Loucy (cell line): ENCODE results near the gene CSF3R.

Source experiments
- EZH2phosphoT487 ChIP-seq: fragments of 200-600 bp; IDR thresholded peaks from 2 replicates; pipeline ENCODE4 v1.6.1; 2018; ENCODE audit warnings: antibody characterized with exemption, mild to moderate bottlenecking, moderate library complexity, borderline replicate concordance
- TF ChIP-seq, protein P1 (sequence below): fragments of 200-600 bp; sonication (generic); conservative IDR thresholded peaks from 2 replicates; pipeline ENCODE4 v1.5.1; 2014; ENCODE audit warnings: mild to moderate bottlenecking, antibody characterized with exemption, low read length

DNA sequence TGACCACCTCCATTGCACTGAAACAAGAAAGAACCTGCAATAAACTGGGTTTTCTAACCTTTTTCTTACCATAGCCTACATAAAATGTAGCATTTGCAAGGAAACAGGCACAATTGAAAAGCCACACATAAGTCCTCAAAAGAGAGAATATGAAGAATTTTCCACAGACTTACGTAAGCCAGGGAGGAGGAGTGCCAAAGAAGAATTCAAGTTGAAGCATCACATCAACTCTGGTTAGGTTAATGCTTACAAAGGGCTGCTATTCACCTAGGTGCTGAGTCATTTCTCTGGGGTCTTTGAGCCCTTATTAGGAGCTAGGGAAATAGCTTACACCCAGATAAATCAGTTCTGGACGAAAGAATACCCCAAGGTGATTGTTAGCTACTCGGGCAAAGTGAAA lies 42.1 kb downstream of the CSF3R start:
- TF ChIP-seq, protein P1, sequence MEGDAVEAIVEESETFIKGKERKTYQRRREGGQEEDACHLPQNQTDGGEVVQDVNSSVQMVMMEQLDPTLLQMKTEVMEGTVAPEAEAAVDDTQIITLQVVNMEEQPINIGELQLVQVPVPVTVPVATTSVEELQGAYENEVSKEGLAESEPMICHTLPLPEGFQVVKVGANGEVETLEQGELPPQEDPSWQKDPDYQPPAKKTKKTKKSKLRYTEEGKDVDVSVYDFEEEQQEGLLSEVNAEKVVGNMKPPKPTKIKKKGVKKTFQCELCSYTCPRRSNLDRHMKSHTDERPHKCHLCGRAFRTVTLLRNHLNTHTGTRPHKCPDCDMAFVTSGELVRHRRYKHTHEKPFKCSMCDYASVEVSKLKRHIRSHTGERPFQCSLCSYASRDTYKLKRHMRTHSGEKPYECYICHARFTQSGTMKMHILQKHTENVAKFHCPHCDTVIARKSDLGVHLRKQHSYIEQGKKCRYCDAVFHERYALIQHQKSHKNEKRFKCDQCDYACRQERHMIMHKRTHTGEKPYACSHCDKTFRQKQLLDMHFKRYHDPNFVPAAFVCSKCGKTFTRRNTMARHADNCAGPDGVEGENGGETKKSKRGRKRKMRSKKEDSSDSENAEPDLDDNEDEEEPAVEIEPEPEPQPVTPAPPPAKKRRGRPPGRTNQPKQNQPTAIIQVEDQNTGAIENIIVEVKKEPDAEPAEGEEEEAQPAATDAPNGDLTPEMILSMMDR = no peak
- no peak for TF ChIP-seq EZH2phosphoT487
